GM12891 (cell line): ENCODE data around the gene TRPC4AP.

Experiments
- DNase-seq: peaks from one replicate; pipeline ENCODE4 v3.0.0; 2011; ENCODE audit warnings: low spot score; ENCODE audit not compliant: insufficient read length
- FAIRE-seq: peaks from 2 replicates; lab custom pipeline; 2011; peaks lifted over from hg19 to GRCh38; lab: Jason Lieb, UNC
- PAX5 ChIP-seq: IDR thresholded peaks from 2 replicates; pipeline ENCODE4 v1.6.1; 2011; ENCODE audit warnings: low read length, moderate library complexity, mild to moderate bottlenecking; ENCODE audit not compliant: insufficient read depth, severe bottlenecking
- POLR2A ChIP-seq: IDR thresholded peaks from 2 replicates; pipeline ENCODE4 v1.6.1; 2011; ENCODE audit warnings: low read depth, low read length, control low read depth
- POLR2AphosphoS5 ChIP-seq: IDR thresholded peaks from 2 replicates; pipeline ENCODE4 v1.6.1; 2011; ENCODE audit warnings: low read depth, low read length, control low read depth
- POU2F2 ChIP-seq: IDR thresholded peaks from 2 replicates; pipeline ENCODE4 v1.6.1; 2011; ENCODE audit warnings: low read depth, mild to moderate bottlenecking, control low read depth, low read length, moderate library complexity
- SPI1 ChIP-seq: IDR thresholded peaks from 2 replicates; pipeline ENCODE4 v1.6.1; 2011; ENCODE audit warnings: low read depth, low read length, control low read depth
- TAF1 ChIP-seq: IDR thresholded peaks from 2 replicates; pipeline ENCODE4 v1.6.1; 2011; ENCODE audit warnings: low read depth, low read length, control low read depth

Gene TRPC4AP

DNA sequence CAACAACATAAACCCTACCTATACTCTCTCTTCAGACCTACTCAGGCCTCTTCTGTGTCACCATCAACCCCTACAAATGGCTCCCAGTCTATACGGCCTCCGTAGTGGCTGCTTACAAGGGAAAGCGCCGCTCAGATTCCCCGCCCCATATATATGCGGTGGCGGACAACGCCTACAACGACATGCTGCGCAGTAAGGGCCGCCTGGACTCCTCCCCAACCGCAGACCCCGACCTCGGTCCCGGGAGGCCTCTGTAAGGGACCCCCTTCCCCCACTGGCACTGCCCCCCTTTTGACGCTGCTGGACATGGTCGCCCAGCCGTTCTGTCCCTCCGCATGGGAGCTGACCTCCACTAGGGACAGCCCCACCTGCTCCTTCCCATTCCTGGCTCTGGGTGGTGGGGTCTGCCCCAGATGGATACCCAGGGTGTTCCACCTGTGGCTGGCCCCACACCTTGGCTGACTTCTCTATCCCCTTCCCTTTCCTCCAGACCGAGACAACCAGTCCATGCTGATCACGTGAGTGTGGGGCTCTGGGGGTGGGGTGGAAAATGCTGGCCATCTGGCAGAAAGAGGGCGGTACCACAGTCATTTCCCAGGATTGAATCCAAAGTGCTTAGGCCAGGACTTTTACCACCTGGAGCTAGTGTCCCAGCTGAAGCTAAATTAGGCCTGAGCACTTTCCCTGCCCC, 111.9 kb downstream of the TRPC4AP start:
- FAIRE-seq (no peak), DNase-seq (no peak)
- no peak for TF ChIP-seq SPI1
- no peak for TF ChIP-seq TAF1
- TF ChIP-seq POU2F2, result no peak
- no peak for TF ChIP-seq POLR2AphosphoS5
- no peak for TF ChIP-seq PAX5
- TF ChIP-seq POLR2A, result no peak

DNA sequence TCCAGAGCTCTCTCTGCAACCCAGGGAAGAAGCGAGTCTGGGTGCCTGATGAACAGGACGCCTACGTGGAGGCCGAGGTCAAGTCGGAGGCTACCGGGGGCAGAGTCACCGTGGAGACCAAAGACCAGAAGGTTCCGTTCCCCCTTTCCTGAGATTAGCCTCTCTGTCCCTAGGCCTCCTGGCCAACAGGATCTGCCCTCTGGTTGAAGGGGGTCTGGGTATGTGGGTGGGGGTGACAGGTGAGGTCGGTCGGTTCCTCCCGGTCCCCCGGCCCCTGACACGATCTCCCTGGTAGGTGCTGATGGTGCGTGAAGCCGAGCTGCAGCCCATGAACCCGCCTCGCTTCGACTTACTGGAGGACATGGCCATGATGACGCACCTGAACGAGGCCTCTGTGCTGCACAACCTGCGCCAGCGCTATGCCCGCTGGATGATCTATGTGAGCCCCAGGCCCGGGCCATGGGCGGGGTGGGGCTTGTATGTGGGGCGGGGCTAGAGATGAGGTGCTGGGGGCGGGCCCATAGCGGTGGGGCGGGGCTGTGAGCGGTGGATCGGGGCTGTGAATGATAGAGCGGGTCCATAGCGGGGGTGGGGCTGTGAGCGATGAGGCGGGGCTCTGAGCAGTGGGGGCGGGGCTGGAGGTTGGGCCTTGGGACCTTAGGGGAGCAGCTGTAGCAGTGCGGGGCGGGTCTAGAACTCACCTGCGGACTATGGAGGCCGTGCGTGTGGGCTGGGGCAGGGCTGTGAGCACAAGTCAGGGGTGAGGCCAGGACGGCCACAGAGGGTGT, 113.0 kb downstream of the TRPC4AP start:
- DNase-seq (no peak), FAIRE-seq (no peak)
- TF ChIP-seq TAF1 (no peak), SPI1 (no peak), POU2F2 (no peak), POLR2AphosphoS5 (no peak), POLR2A (no peak), PAX5 (no peak)

DNA sequence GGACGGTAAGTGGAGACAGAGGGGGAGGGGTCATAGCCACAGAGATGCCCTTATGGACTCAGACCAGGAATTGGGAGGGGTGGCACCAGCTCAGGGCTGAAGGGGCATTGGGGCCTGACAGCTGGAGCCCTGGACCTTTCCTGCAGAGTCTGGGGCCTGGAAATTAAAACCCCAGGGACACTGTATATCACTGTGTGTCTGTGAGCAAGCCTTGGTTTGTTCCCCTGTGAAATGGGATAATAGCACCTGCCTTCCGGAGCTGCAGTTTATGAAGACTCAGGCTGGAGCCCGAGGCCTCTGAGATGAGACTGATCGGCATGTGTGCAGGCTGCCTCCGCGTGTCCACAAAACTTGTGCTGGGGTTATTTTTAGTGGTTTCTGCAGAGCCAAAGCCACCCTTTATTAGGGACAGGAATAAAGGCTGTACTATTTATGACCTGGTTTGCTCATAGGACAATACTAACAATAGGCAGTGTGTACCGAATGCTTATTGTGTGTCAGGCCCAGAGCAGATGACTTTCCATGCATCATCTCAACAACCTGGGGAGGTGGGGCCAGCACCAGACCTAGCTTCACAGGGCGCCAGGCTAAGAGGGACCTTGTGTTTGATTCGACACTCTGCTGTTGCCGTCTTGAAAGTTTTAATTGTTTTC, 114.4 kb downstream of the TRPC4AP start:
- FAIRE-seq (no peak), DNase-seq (no peak)

DNA sequence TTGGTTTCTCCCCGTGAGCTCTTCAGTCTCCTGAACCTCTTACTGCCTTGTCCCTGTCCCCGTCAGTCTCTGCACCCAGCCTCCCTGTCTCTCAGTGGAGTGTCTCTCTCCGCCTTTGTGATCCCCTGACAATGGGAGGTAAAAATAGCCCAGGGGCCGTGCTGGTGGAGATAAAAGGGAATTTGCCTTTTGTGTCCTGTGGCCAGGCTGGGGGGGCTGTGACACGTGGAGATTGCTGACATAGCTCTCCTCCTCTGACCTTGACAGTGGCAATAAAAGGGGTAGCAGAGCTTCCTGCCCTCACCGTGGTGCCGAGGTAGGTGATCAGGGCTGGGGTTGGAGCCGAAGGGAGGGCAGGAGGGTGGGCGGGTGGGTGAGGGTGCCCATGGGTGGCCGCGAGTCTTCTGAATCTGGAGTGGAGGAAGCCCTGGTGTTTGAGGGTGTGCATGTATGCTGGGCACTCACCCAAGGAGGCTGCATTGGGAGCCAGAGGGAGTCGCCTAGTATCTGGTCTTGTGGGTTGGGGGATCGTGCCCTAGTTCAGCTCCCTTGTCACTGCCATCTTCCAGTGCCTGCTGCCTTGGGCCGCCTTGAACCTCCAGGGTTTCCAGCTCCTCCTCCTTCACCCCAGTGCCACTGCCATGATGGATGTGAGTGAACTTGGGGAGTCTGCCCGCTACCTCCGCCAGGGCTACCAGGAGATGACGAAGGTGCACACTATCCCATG, 115.1 kb downstream of the TRPC4AP start:
- FAIRE-seq, result no peak
- no peak for TF ChIP-seq PAX5
- TF ChIP-seq POLR2AphosphoS5, result no peak
- no peak for TF ChIP-seq POU2F2
- no peak for TF ChIP-seq SPI1
- TF ChIP-seq TAF1, result no peak
- TF ChIP-seq POLR2A, result no peak
- no peak for DNase-seq

More for the DNA sequence above, 114.4 kb downstream of the TRPC4AP start:
- TF ChIP-seq POU2F2 (no peak), PAX5 (no peak), TAF1 (no peak), SPI1 (no peak), POLR2A (no peak), POLR2AphosphoS5 (no peak)

DNA sequence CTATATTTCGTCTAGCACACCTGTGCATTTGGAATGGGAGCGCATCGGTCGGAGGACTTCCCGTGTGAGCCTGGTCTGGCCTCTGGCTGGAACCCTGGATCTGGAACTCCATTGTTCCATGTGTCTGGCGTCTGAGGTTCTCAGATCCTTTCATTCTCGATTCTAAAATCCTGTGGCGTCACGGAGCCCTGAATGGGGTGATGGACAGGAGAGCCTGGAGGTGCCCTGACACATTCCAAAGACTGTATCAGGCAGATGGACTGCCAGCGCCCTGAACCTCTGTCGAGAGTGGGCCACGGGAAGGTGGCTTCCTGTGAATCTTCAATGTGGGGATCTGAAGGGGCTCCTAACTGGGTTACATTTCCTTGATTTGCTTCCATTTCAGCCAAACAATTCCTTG, 116.3 kb downstream of the TRPC4AP start:
- FAIRE-seq, result no peak
- DNase-seq, result no peak
- TF ChIP-seq TAF1, result no peak
- TF ChIP-seq PAX5, result no peak
- TF ChIP-seq SPI1, result no peak
- TF ChIP-seq POLR2A, result no peak
- TF ChIP-seq POLR2AphosphoS5, result no peak
- no peak for TF ChIP-seq POU2F2

- TF ChIP-seq POU2F2 (no peak), POLR2AphosphoS5 (no peak), TAF1 (no peak), SPI1 (no peak), PAX5 (no peak), POLR2A (no peak)
- FAIRE-seq (no peak), DNase-seq (no peak)
These were observed 118.4 kb downstream of the TRPC4AP start for GRCh38 chr20:34974246-34974645.

DNA sequence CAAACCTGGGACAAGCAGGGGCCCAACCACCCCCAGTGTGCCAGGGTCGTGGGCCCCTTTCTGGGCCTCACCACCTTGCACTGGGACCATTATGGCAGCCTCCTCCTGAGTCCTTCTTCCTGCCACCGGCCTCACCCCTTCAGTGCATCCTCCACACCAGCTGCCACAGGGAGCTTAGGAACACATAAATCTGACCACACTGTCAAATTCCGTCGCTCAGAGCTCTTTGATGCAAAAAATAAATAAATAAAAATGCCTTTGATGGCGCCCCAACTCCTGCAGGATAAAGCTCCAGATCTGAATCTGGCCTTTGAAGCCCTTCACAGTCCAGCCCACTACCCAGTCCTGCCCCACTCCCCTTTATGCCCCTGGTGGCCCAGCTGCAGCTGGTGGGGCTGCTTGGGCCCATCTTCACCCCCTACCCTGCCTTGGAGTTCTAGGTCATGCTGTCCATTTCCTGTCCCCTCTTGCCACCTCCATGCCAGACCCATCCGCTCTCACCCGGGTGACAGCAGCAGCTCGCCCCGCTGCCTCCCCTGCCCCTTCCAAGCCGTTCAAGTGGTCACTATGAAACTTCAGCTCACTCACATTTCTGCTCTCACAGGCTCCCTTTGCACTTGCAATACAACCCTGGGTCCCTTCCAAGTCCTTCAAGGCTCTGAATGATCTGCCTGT, 120.9 kb downstream of the TRPC4AP start:
- no peak for TF ChIP-seq POLR2AphosphoS5
- TF ChIP-seq PAX5, result no peak
- no peak for TF ChIP-seq POU2F2
- TF ChIP-seq TAF1, result no peak
- no peak for TF ChIP-seq SPI1
- no peak for TF ChIP-seq POLR2A
- DNase-seq, result no peak
- no peak for FAIRE-seq

GRCh38 chr20:34970846-34971560, 121.6 kb downstream of the TRPC4AP start:
- DNase-seq, result no peak
- TF ChIP-seq POU2F2 (no peak), SPI1 (no peak), POLR2A (no peak), POLR2AphosphoS5 (no peak), TAF1 (no peak), PAX5 (no peak)
- no peak for FAIRE-seq
